SJSA1 (cell line): ENCODE results near the gene PDIK1L. TPM values are rescaled to one million over a fixed set of nuclear protein-coding genes. Genes with fewer than 3 reads are reported as not detected.

Experiments
- DNase-seq, 2 experiments: peaks; one replicate each; pipeline ENCODE4 v3.0.0-alpha.2; 2015 to 2020; ENCODE audit warnings: low spot score in 2 of 2, low read depth in 1 of 2
- H3K27ac ChIP-seq: fragments of 250-450 bp; sonication (Bioruptor Pico); 2 replicates; pipeline ENCODE4 v1.5.1; 2020; ENCODE audit warnings: mild to moderate bottlenecking, moderate library complexity
- H3K27me3 ChIP-seq: fragments of 250-450 bp; sonication (Bioruptor Pico); replicated peaks from 2 replicates; pipeline ENCODE4 v1.5.1; 2020; ENCODE audit warnings: mild to moderate bottlenecking, moderate library complexity
- H3K36me3 ChIP-seq: fragments of 250-450 bp; sonication (Bioruptor Pico); 2 replicates; pipeline ENCODE4 v1.5.1; 2020; ENCODE audit warnings: mild to moderate bottlenecking
- H3K4me1 ChIP-seq: fragments of 250-450 bp; sonication (Bioruptor Pico); replicated peaks from 2 replicates; pipeline ENCODE4 v1.6.1; 2021; ENCODE audit warnings: mild to moderate bottlenecking
- H3K4me3 ChIP-seq: fragments of 250-450 bp; sonication (Bioruptor Pico); 2 replicates; pipeline ENCODE4 v1.5.1; 2020; ENCODE audit warnings: mild to moderate bottlenecking
- H3K9me3 ChIP-seq: fragments of 250-450 bp; sonication (Bioruptor Pico); replicated peaks from 2 replicates; pipeline ENCODE4 v1.5.1; 2020; ENCODE audit warnings: mild to moderate bottlenecking
- total RNA-seq: library from RNA; depleted of rRNA; stranded (reverse); fragments of >200 nt; shearing (Covaris generic); gene quantifications from 2 replicates; pipeline ENCODE4 v1.2.3, GENCODE V29; 2014; rRNA removed

Gene PDIK1L
- total RNA-seq = 5.3 and 9.1 TPM in 2 replicates

DNA sequence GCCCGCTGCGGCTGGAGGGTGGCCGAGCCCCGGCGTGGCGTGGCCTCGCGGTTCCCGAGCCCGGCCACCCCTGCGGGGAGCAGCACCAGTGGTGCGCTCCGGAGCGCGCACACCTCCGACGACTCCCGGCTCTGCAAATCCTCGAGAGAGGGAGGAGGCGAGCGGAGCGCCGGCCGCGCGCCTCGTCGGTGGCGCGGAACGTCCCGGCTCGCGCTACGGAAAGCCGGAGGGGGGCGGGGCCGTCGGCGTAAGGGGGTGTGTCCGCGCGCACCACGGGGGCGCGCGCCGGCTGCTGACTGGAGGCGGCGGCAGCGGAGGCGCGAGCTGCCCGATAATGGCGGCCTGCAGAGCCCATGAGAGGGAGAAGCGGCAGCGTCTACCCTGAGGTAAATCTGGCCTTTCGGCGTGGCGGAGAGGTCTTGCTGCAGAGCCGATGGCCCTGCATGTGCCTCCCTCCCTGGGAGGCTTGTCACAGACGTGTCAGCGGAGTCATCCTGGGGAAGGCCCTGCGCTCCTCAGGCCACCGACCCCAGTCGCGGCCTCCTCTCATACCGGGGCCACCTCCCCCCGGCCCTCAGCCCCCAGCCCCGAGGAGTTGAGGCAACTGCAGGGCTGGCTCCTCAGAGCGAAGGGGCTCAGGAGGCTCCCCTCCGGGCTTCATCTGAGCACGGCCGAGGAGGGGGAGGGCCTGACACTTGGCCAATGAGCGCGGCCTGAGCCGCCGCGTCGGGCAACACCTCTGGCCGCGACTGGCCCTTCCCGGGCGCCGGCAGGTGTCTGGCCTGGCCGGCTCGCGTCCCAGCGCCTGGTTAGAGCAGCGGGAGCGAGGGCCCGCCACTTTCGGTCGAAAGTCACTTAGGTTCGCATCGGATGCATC, at the start of gene PDIK1L:
Gene PDIK1L (plus strand): TSS at position 295 of the 877 bp plus-strand sequence. CDS start 2,485 bp downstream, outside the sequence.
- H3K4me1 ChIP-seq = peaks cover 15% of the 10 kb centered on the region
- peak; percentile 93 to 97 for DNase-seq
- H3K36me3 ChIP-seq = peaks cover 22% of the 10 kb centered on the region

DNA sequence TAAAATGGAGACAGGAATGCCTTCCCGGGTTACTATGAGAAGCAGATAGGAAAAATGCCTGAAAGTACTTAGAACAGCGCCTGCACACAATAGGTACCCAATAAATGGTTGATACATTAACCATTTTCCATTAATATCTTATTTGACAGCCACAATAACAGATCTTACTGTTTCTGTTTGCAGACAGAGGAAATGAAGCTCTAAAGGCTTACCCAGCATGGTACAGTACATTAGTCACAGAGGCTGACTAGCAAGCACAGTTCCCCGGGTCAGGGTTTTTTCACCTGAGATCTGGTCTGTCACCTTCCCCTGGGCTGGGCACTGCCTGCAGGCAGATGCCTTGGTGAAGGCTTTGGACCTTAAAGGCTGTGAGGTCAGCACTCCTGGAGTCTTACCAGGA, 47.1 kb upstream of the PDIK1L start:
- Histone ChIP-seq H3K36me3 (no peaks in the 10 kb centered on the region), H3K4me1 (no peaks in the 10 kb centered on the region), H3K9me3 (no peaks in the 10 kb centered on the region), H3K27me3 (peaks cover 40% of the 10 kb centered on the region), H3K4me3 (no peak overlapping the region), H3K27ac (no peak overlapping the region)
- no peak for DNase-seq

More for the DNA sequence above, at the start of gene PDIK1L:
- H3K4me3 ChIP-seq = peak within 1 kb of the TSS; percentile 92
- H3K9me3 ChIP-seq = no peaks in the 10 kb centered on the region; the same call in 1 of the 2 replicates
- H3K27me3 ChIP-seq = no peaks in the 10 kb centered on the region
- H3K27ac ChIP-seq = peak within 1 kb of the TSS; percentile 34; the same call in 1 of the 2 replicates

DNA sequence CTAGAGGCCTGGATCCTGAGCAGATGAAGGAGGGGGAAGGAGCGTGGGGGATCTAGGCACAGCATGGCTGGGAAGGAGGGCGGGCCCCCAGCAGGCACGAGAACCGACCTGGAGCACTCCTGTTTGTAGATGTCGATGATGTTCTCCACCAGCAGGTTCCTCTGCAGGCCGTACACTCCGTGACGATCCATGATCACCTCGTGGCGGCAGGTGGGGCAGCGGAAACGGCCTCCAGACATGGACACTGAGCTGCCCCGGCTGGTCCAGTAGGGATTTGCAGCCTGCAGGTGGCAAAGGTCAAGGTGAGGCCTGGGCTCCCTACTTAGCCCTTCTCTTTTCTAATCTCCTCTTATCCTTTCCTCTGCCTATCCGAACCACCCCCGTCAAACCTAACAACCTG, 45.5 kb upstream of the PDIK1L start:
- no peak overlapping the region for H3K4me3 ChIP-seq
- no peaks in the 10 kb centered on the region; the same call in 1 of the 2 replicates for H3K9me3 ChIP-seq
- DNase-seq = no peak
- peaks cover 41% of the 10 kb centered on the region for H3K27me3 ChIP-seq
- H3K36me3 ChIP-seq = no peaks in the 10 kb centered on the region
- H3K4me1 ChIP-seq = no peaks in the 10 kb centered on the region
- H3K27ac ChIP-seq = no peak overlapping the region

DNA sequence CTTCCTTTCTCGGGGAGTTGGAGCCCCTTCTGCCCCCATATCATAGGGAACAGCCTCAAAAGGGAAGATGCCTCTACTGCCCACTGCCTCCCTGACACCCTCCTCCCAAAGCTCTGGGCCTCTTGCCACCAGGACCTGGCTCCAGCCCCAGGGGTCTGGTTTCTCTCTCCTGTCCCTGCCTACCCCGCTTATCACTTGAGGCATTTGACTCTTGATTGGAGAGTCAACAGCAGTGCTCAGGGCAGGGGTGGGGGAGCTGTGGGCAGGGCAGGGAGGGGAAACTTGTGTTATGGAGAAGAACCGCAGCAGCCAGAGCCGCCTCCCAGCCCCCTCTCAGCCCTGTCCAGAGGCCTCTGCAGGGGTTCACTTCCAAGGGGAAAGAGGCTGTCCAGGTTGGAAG, 44.8 kb upstream of the PDIK1L start:
- no peak overlapping the region for H3K4me3 ChIP-seq
- H3K27ac ChIP-seq = no peak overlapping the region
- no peaks in the 10 kb centered on the region for H3K36me3 ChIP-seq
- H3K4me1 ChIP-seq = no peaks in the 10 kb centered on the region
- H3K9me3 ChIP-seq = no peaks in the 10 kb centered on the region; the same call in 1 of the 2 replicates
- H3K27me3 ChIP-seq = peaks cover 41% of the 10 kb centered on the region
- DNase-seq = no peak

DNA sequence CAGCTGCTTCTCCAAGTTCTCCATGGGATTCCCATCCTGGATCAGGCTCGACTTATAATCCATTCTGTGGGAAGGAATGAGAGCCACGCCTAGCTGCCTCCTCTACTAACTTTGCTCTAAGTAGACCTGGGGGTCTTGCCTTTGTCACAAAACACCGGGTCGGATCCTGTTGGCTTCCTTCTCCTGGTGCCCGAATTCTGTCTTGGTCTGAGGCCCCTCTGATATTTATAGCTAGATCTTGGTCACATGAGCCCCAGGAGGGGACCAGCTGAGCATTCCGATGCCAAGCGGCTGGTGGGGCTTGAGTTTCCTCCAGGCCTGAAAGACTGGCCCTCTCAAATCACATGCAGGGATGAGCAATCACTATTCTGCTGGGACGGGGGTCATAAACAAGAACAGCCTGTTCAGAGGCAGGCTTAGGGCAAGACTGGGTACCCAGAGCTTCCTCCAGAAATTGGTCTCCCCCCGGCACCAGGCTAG, 44.2 kb upstream of the PDIK1L start, which contains the start of gene TRIM63:
Gene TRIM63 (minus strand): TSS at position 199 of the 480 bp plus-strand sequence. CDS start 136 bp downstream, at position 63.
- Histone ChIP-seq H3K27ac (no peak within 1 kb of the TSS), H3K27me3 (peaks cover 46% of the 10 kb centered on the region)

DNA sequence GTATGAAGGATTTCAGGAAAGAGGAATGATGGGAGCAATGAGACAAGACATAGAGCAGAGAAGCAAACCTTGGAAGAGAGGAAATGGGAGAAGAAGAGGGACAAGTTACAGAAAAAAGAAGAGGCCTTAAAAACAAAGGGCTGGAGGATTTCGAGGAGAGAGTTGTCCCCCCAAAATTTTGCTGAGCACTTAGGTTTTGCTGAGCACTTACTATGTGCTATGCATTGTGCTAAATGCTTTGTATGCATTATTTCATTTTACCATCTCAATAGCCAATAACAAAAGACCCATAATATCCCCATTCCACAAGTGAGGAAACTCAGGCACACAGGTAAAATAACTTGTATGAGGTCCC, 41.7 kb upstream of the PDIK1L start:
- Histone ChIP-seq H3K36me3 (no peaks in the 10 kb centered on the region), H3K4me1 (no peaks in the 10 kb centered on the region), H3K4me3 (no peak overlapping the region), H3K27ac (no peak overlapping the region), H3K9me3 (no peaks in the 10 kb centered on the region; the same call in 1 of the 2 replicates), H3K27me3 (peaks cover 50% of the 10 kb centered on the region)
- no peak for DNase-seq

More for the DNA sequence above, 44.2 kb upstream of the PDIK1L start, which contains the start of gene TRIM63:
- H3K4me1 ChIP-seq = no peaks in the 10 kb centered on the region
- DNase-seq = no peak
- H3K36me3 ChIP-seq = no peaks in the 10 kb centered on the region
- H3K4me3 ChIP-seq = no peak within 1 kb of the TSS
- no peaks in the 10 kb centered on the region; the same call in 1 of the 2 replicates for H3K9me3 ChIP-seq

DNA sequence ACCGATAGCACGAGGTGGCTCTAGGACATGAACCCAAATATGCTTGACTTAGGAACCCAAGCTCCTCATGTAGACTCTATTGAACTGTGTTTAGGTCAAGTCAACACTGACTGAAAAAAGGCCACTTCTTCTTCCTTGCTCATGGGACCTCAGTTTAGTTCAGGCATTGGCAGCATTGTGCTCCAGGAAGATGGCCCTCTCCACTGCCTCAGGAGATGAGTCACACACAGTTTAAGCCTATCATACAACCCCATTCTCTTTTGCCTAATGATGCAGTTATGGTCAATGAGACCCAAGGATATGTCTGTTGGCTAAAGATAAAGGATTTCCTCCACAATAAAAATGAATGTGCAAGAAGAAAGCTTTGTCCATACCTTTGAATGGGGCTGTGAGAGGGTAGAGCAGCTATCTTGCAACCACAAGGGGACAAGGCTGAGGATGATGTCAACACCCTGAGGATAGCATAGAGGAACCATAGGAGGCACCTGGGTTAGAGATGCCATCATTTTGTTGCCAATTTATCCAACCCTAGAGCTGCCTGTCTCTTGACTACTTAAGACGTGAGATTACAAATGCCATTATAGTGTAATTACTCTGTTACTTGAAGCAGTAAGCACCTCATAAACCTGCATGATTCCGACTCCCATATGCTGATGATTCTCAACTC, 41.2 kb upstream of the PDIK1L start:
- peaks cover 47% of the 10 kb centered on the region for H3K27me3 ChIP-seq

DNA sequence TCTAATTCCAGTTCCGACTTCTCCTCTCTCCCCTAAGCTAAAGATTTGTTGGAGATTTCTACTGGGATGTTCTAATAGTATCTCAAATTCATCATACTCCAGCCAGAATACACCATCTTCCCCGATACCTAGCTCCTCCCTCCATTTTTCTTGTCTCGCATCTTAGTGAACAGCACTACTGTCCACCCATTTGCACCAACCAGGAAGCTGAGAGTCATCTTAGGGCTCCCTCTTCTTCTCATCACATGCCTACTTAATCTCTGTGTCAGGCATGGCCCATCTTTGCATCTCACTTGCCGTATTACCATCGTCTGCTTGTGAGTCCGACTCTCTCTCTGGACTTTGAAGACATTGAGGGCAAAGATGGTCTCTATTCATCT, 40.7 kb upstream of the PDIK1L start:
- Histone ChIP-seq H3K4me3 (no peak overlapping the region), H3K27me3 (peaks cover 47% of the 10 kb centered on the region), H3K4me1 (no peaks in the 10 kb centered on the region)

More for the DNA sequence above, 41.2 kb upstream of the PDIK1L start:
- no peak for DNase-seq
- no peaks in the 10 kb centered on the region; the same call in 1 of the 2 replicates for H3K9me3 ChIP-seq
- no peak overlapping the region for H3K4me3 ChIP-seq
- H3K27ac ChIP-seq = no peak overlapping the region
- no peaks in the 10 kb centered on the region for H3K36me3 ChIP-seq
- no peaks in the 10 kb centered on the region for H3K4me1 ChIP-seq

DNA sequence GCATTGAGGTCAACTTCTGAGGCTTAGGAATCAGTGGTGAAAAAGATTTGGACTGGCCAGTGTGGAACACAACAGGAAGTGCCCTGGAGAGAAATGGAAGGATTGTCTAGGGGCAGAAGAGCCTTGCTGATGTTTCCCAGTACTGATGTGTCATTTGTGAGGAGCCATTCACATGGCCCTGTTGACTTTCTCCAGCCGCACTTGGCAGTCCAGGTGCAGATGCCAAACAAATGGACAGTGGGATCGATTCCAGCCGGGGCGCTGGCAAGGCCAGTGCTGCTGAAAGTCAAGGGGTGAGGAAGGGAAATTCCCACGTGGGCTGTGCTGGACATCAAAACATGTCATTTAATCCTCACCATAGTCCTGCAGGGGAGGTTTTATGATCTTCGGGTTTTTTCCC, 39.3 kb upstream of the PDIK1L start:
- no peak for DNase-seq
- Histone ChIP-seq H3K27ac (no peak overlapping the region), H3K36me3 (no peaks in the 10 kb centered on the region), H3K9me3 (no peaks in the 10 kb centered on the region; the same call in 1 of the 2 replicates), H3K27me3 (peaks cover 53% of the 10 kb centered on the region), H3K4me3 (no peak overlapping the region), H3K4me1 (no peaks in the 10 kb centered on the region)

More for the DNA sequence above, 40.7 kb upstream of the PDIK1L start:
- no peak overlapping the region for H3K27ac ChIP-seq
- DNase-seq = no peak
- H3K9me3 ChIP-seq = no peaks in the 10 kb centered on the region; the same call in 1 of the 2 replicates
- H3K36me3 ChIP-seq = no peaks in the 10 kb centered on the region

DNA sequence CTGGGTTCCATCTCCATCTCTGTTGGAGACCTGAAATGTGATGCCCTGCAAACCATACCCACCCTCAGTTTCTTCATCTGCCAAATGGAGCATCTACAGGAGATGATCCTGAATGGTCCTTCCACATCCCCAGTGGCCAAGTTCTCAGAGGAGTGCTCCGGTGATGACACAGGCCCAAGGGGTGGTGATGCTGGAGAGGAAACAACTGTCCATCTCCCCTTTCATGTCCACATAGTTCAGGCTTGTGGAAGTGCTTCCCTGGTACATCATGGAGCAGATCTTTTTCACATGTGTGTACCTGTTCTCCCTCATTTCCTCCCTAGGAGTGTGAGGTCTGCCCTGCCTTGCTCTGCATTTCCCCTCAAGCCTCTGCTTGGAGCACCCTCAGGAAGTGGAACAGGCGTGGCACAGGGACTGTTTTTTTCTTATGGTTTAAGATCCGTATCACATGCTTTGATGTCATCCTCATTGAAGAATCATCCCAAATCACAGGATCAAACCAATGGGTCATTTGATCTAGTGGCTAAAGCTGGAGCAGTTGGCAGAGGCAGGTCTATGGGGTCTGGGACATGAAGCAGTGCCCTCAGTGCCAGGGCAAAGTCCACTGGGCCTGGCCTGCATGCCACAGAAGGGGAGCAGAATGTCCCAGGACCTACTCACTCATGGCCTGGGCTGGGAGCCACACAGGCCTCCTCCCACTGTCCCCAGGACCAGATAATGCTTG, 36.0 kb upstream of the PDIK1L start:
- H3K9me3 ChIP-seq = no peaks in the 10 kb centered on the region; the same call in 1 of the 2 replicates
- DNase-seq = no peak
- H3K36me3 ChIP-seq = no peaks in the 10 kb centered on the region
- no peak overlapping the region for H3K4me3 ChIP-seq
- H3K27me3 ChIP-seq = peaks cover 32% of the 10 kb centered on the region
- H3K4me1 ChIP-seq = no peaks in the 10 kb centered on the region
- H3K27ac ChIP-seq = no peak overlapping the region

DNA sequence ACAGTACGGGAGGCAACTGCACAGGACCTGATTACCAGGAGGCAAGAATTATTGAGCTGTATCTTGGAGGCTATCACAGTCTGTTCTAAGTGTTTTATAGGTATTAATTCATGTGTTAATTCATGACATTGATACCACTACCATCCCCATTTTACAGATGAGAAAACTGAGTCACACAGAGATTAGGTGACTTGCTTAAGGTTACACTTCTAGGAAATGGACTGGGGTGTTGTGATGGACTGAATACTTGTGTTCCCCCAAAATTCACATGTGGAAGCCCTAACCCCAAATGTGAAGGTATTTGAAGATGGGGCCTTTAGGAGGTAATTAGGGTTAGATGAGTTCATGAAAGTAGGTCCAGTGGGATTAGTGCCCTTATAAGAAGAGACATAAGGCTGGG, 34.1 kb upstream of the PDIK1L start:
- Histone ChIP-seq H3K9me3 (no peaks in the 10 kb centered on the region), H3K27ac (no peak overlapping the region), H3K4me1 (no peaks in the 10 kb centered on the region), H3K36me3 (no peaks in the 10 kb centered on the region), H3K27me3 (peaks cover 26% of the 10 kb centered on the region), H3K4me3 (no peak overlapping the region)
- DNase-seq = no peak

DNA sequence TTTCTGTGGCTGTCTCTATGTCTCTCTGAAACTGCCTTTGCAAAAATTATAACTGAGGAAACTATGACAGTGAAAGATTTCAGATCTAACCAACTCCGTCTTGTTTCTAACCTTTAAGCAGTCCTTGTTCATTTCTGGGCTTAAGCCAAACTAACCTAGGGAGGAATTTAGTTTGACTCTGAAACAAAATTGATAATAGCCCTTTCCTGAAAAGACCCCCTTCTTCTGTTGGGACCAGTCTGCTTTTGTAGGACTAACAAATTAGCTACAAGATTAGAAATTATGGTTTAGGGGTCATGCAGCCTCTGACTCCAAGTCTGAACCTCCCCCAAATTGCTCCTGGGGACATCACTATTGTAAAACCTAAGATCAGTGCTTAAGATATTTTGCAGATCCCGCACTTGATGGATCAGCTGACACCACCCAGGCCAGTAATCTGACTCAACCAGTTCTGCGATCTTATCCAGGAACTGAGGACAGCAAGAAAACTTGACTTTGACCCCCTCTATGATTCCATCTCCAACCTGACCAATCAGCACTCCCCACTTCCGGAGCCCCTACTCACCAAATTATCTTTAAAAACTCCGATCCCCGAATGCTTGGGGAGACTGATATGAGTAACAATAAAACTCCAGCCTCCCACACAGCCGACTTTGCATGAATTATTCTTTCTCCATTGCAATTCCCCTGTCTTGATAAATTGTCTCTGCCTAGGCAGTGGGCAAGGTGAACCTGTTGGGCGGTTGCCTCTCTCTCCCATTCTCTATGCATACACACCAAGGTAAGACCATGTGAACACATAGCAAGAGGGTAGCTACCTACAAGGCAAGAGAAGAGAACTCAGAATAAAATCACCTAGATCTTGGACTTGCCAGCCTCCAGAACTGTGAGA, 33.1 kb upstream of the PDIK1L start:
- H3K9me3 ChIP-seq = no peaks in the 10 kb centered on the region
- H3K4me3 ChIP-seq = no peak overlapping the region

More for the DNA sequence above, 33.1 kb upstream of the PDIK1L start:
- peaks cover 20% of the 10 kb centered on the region for H3K27me3 ChIP-seq
- DNase-seq = no peak
- no peaks in the 10 kb centered on the region for H3K36me3 ChIP-seq
- no peaks in the 10 kb centered on the region for H3K4me1 ChIP-seq
- no peak overlapping the region for H3K27ac ChIP-seq
